Limb (tissue), 2 donors: ENCODE measurements around the gene CLCN7.
"Not testable (repeated sequence)": the region's sequence is repeated elsewhere in the genome, so short reads cannot be mapped to it uniquely, and the experiment has no call there.

Source experiments
- DNase-seq, 2 donors: peaks; one replicate each; pipeline ENCODE4 v3.0.0-alpha.2; 2016; ENCODE audit errors: extremely low spot score in 2 of 2

The CLCN7 gene

GRCh38 chr16:1446296-1447080 lies 28.3 kb downstream of the CLCN7 start:
- no peak for DNase-seq

GRCh38 chr16:1445518-1446203 lies 29.2 kb downstream of the CLCN7 start:
- no peak for DNase-seq

GRCh38 chr16:1444730-1445517 lies 29.9 kb downstream of the CLCN7 start:
- DNase-seq: no peak

GRCh38 chr16:1443980-1444729 lies 30.7 kb downstream of the CLCN7 start, which contains the start of gene CCDC154:
CCDC154 (minus strand) TSS chr16:1444556; CDS start chr16:1444322, 234 bp downstream.
- no peak for DNase-seq

GRCh38 chr16:1443403-1443973 lies 31.3 kb downstream of the CLCN7 start:
- DNase-seq: no peak

- no peak for DNase-seq
Measured at GRCh38 chr16:1442697-1443096, 32.1 kb downstream of the CLCN7 start.

- no peak for DNase-seq
Measured at GRCh38 chr16:1441391-1441829, 33.4 kb downstream of the CLCN7 start.

- not testable (repeated sequence) for DNase-seq
Measured at GRCh38 chr16:1439699-1440074, 35.1 kb downstream of the CLCN7 start.

GRCh38 chr16:1439058-1439698 lies 35.6 kb downstream of the CLCN7 start:
- no peak for DNase-seq

- no peak for DNase-seq
Measured at GRCh38 chr16:1438229-1439057, 36.4 kb downstream of the CLCN7 start.

- DNase-seq: no peak
Measured at GRCh38 chr16:1437606-1438005, 37.2 kb downstream of the CLCN7 start.

GRCh38 chr16:1436731-1437355 lies 38.0 kb downstream of the CLCN7 start:
- DNase-seq: no peak

- no peak for DNase-seq
Measured at GRCh38 chr16:1435921-1436697, 38.7 kb downstream of the CLCN7 start.

- no peak for DNase-seq
Measured at GRCh38 chr16:1434644-1435592, 39.9 kb downstream of the CLCN7 start.

- DNase-seq: no peak
Measured at GRCh38 chr16:1433756-1434155, 41.1 kb downstream of the CLCN7 start.

- DNase-seq: no peak
Measured at GRCh38 chr16:1433263-1433560, 41.6 kb downstream of the CLCN7 start.
